Measurements from ENCODE around the gene FXYD3. TPM values are rescaled to one million over a fixed set of nuclear protein-coding genes. Genes with fewer than 3 reads are reported as not detected.
A peak's percentile ranks its signal among the peaks of the same experiment; 100 is the strongest.

Gene FXYD3
- total and polyA plus RNA-seq, 9 donors: 0.23 to 33.2 (median 3.8) TPM; not detected in 2

DNA sequence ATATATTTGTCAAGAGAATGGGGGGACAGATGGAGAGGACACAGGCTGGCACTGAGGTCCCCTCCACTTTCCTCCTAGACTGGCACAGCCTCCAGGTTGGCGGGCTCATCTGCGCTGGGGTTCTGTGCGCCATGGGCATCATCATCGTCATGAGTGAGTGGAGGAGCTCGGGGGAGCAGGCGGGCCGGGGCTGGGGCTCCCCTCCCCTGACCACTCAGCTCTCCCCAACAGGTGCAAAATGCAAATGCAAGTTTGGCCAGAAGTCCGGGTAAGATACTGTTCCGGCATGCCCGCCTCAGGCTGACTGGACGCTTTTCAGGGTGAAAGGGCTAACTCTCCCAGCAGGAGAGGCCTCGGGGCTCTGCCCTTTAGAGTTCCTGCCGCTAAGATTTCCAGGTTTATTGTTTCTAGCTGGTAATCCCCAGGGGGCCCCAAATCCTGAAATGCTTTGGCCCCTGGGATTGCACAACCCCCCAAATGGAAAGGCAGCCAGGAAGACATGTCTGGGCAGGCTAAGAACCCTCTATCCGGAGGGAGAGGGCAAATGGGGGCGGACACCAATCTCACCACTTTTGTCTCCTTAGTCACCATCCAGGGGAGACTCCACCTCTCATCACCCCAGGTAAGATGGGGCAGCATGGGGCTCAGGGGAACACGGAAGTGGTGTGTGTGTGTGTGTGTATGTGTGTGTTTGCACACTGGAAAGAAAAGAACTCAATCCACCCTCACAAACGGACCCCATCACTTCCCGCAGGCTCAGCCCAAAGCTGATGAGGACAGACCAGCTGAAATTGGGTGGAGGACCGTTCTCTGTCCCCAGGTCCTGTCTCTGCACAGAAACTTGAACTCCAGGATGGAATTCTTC lies 7.3 kb downstream of the FXYD3 start:
- Histone ChIP-seq H3K27me3 (no peaks in the 10 kb centered on the region), H3K4me1 (ENCODE audit: insufficient read depth) (peaks cover 12% of the 10 kb centered on the region), H3K4me3 (no peak overlapping the region), H3K36me3 (no peaks in the 10 kb centered on the region), H3K27ac (peak overlapping the region in 1 of 2 donors; percentile 65), H3K9me3 (no peaks in the 10 kb centered on the region)
- DNase-seq: no peak
- intact Hi-C loops (cut with DNase I): no loop called here
- TF ChIP-seq POLR2A (IDR thresholded peaks at IDR 0.05): no peak
- TF ChIP-seq EP300 (IDR thresholded peaks at IDR 0.05): no peak
- TF ChIP-seq CTCF (IDR thresholded peaks at IDR 0.05): no peak
- 74 to 80% (median 78%) methylated on average over 17 to 19 of the region's 19 CpGs for WGBS, 3 donors

- Histone ChIP-seq H3K4me3 (no peak overlapping the region), H3K9me3 (no peaks in the 10 kb centered on the region), H3K4me1 (ENCODE audit: insufficient read depth) (peaks cover 10% of the 10 kb centered on the region), H3K36me3 (no peaks in the 10 kb centered on the region), H3K27ac (peak overlapping the region in 1 of 2 donors; percentile 65), H3K27me3 (no peaks in the 10 kb centered on the region)
- intact Hi-C loops (cut with DNase I): no loop called here
- no peak for DNase-seq
- 76 to 88% (median 77%) methylated on average over 5 of the region's 5 CpGs for WGBS, 3 donors
- TF ChIP-seq POLR2A (IDR thresholded peaks at IDR 0.05) (no peak), CTCF (IDR thresholded peaks at IDR 0.05) (no peak), EP300 (IDR thresholded peaks at IDR 0.05) (no peak)
These were observed 8.0 kb downstream of the FXYD3 start for GRCh38 chr19:35123573-35123972.

GRCh38 chr19:35124098-35125060 lies 8.8 kb downstream of the FXYD3 start:
- no peaks in the 10 kb centered on the region for H3K27me3 ChIP-seq
- peak; percentile 92 for TF ChIP-seq POLR2A (IDR thresholded peaks at IDR 0.05)
- no peak for TF ChIP-seq CTCF (IDR thresholded peaks at IDR 0.05)
- H3K4me3 ChIP-seq: peak overlapping the region; percentile 56
- no peaks in the 10 kb centered on the region for H3K9me3 ChIP-seq
- DNase-seq: peak; percentile 93 to 98 (median 94)
- H3K27ac ChIP-seq: peak overlapping the region in 1 of 2 donors; percentile 65
- intact Hi-C loops (cut with DNase I): loop anchor here in 1 of 4 donors (2.0 kb wide), 1 partner anchor 14 kb away; the partner anchor contains the start of gene FXYD1
- H3K4me1 ChIP-seq (ENCODE audit: insufficient read depth): peaks cover 4% of the 10 kb centered on the region
- no peaks in the 10 kb centered on the region for H3K36me3 ChIP-seq
- 3 to 6% (median 3%) methylated on average over 41 to 42 of the region's 42 CpGs for WGBS, 3 donors

DNA sequence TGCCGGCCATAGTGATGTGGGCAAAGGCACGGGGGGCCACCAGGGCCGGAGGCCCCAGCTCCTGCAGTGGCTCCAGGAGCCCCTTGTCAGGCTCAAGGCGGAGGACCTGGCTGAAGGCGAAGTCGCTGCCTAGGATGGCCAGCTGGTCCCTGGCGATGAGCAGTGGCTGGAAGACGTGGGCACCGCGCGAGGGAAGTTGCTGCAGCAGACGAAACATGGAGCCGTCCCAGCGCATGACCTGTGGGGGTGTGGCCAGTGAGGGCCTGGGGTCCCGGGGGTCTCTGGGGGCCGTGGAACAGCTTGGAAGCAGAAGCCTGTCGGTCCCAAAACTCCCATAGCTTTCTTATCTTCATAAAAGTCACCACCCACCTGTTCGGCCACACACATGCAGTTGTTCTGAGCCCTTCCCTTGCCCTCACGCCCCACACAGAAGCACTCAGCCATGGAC lies 9.7 kb downstream of the FXYD3 start:
- no peak overlapping the region for H3K27ac ChIP-seq
- no peak for TF ChIP-seq CTCF (IDR thresholded peaks at IDR 0.05)
- no peak for TF ChIP-seq POLR2A (IDR thresholded peaks at IDR 0.05)
- TF ChIP-seq EP300 (IDR thresholded peaks at IDR 0.05): no peak
- H3K27me3 ChIP-seq: no peaks in the 10 kb centered on the region
- DNase-seq: no peak
- H3K36me3 ChIP-seq: no peaks in the 10 kb centered on the region
- intact Hi-C loops (cut with DNase I): loop anchor here in 1 of 4 donors (2.0 kb wide), 1 partner anchor 14 kb away; the partner anchor contains the start of gene FXYD1
- no peaks in the 10 kb centered on the region for H3K9me3 ChIP-seq
- 81 to 83% (median 82%) methylated on average over 19 of the region's 19 CpGs for WGBS, 3 donors
- peaks cover 4% of the 10 kb centered on the region for H3K4me1 ChIP-seq (ENCODE audit: insufficient read depth)
- H3K4me3 ChIP-seq: no peak overlapping the region
